Lower lobe of right lung (tissue), 2 donors: Measurements from ENCODE around the gene M1AP. TPM values are rescaled to one million over a fixed set of nuclear protein-coding genes. Genes with fewer than 3 reads are reported as not detected.

Source experiments
- ATAC-seq, 2 donors: fragments of 200-7000 bp; cut with Tn5 transposase; one replicate each; pipeline ENCODE4 v1.9.1; 2020 to 2022; ENCODE audit warnings: mild to moderate bottlenecking in 2 of 2, moderate library complexity in 2 of 2
- DNase-seq: peaks from one replicate; pipeline ENCODE4 v3.0.0-alpha.2; 2020
- H3K27ac ChIP-seq: fragments of 200-600 bp; one replicate; pipeline ENCODE4 v1.8.0; 2022
- H3K27me3 ChIP-seq: fragments of 200-600 bp; one replicate; pipeline ENCODE4 v1.8.0; 2022; ENCODE audit warnings: low read depth
- H3K36me3 ChIP-seq: fragments of 200-600 bp; one replicate; pipeline ENCODE4 v1.8.0; 2022; ENCODE audit warnings: mild to moderate bottlenecking
- H3K4me1 ChIP-seq: fragments of 200-600 bp; one replicate; pipeline ENCODE4 v1.8.0; 2022
- H3K4me3 ChIP-seq: fragments of 200-600 bp; one replicate; pipeline ENCODE4 v1.8.0; 2022; ENCODE audit warnings: mild to moderate bottlenecking
- H3K9me3 ChIP-seq: fragments of 200-600 bp; one replicate; pipeline ENCODE4 v1.8.0; 2022
- CTCF ChIP-seq: fragments of 200-600 bp; IDR thresholded peaks from one replicate; pipeline ENCODE4 v1.8.0; 2022; ENCODE audit warnings: antibody characterized with exemption, mild to moderate bottlenecking
- intact Hi-C: fragments of 100-400 bp; cut with DNase I; formaldehyde crosslinking; loops from one replicate; pipeline ENCODE4 v1.11.0; 2022
- total RNA-seq: library from RNA; stranded (reverse); fragmentation: NEBNext Ultra II Directional; extraction: Animal tissue kit (Norgen Biotek cat#: 25700); gene quantifications from one replicate; pipeline ENCODE4 v1.2.1, GENCODE V29; 2021
- donor health status: DM: no; HTN: yes; CAD: no; lungs with severe emphysema.

Gene M1AP
- total RNA-seq, 1 donor from 2014 or later: 1.8 TPM

GRCh38 chr2:74512744-74513604 lies 135.2 kb downstream of the M1AP start:
- no peak for DNase-seq
- no peak for ATAC-seq
- peaks cover 84% of the 10 kb centered on the region for H3K27me3 ChIP-seq
- TF ChIP-seq CTCF: no peak
- H3K4me1 ChIP-seq: peaks cover 36% of the 10 kb centered on the region
- no peaks in the 10 kb centered on the region for H3K36me3 ChIP-seq
- H3K9me3 ChIP-seq: no peaks in the 10 kb centered on the region
- H3K27ac ChIP-seq: no peak overlapping the region
- intact Hi-C loops: no loop called here
- no peak overlapping the region for H3K4me3 ChIP-seq

GRCh38 chr2:74511104-74511989 lies 136.8 kb downstream of the M1AP start:
- Histone ChIP-seq H3K4me1 (peaks cover 42% of the 10 kb centered on the region), H3K27me3 (peaks cover 67% of the 10 kb centered on the region), H3K4me3 (no peak overlapping the region), H3K27ac (no peak overlapping the region), H3K9me3 (no peaks in the 10 kb centered on the region), H3K36me3 (no peaks in the 10 kb centered on the region)
- no peak for ATAC-seq
- DNase-seq: no peak
- intact Hi-C loops: no loop called here
- no peak for TF ChIP-seq CTCF

- peaks cover 42% of the 10 kb centered on the region for H3K4me1 ChIP-seq
- H3K27ac ChIP-seq: no peak overlapping the region
- TF ChIP-seq CTCF: no peak
- no peak for ATAC-seq
- peaks cover 9% of the 10 kb centered on the region for H3K36me3 ChIP-seq
- no peak for DNase-seq
- no peaks in the 10 kb centered on the region for H3K9me3 ChIP-seq
- H3K27me3 ChIP-seq: peaks cover 57% of the 10 kb centered on the region
- H3K4me3 ChIP-seq: no peak overlapping the region
- intact Hi-C loops: no loop called here
These were observed 137.9 kb downstream of the M1AP start for GRCh38 chr2:74510272-74510671.

- intact Hi-C loops: no loop called here
These were observed 140.1 kb downstream of the M1AP start for GRCh38 chr2:74507926-74508520.

More at GRCh38 chr2:74507926-74508520, 140.1 kb downstream of the M1AP start:
- peak overlapping the region; percentile 99 for H3K27ac ChIP-seq
- DNase-seq: peak; percentile 59
- H3K36me3 ChIP-seq: peaks cover 16% of the 10 kb centered on the region
- H3K4me1 ChIP-seq: peaks cover 45% of the 10 kb centered on the region
- no peaks in the 10 kb centered on the region for H3K9me3 ChIP-seq
- peak overlapping the region; percentile 77 for H3K4me3 ChIP-seq
- peak; percentile 6 to 13 for ATAC-seq
- H3K27me3 ChIP-seq: peaks cover 34% of the 10 kb centered on the region
- TF ChIP-seq CTCF: no peak

Other genes with a start within 250 kb of the M1AP start
- 10.0 TPM for gene C2orf81, start 226.7 kb downstream of the M1AP start, total RNA-seq
- gene WDR54, start 226.6 kb downstream of the M1AP start, total RNA-seq: 14.5 TPM
- gene RTKN, start 206.4 kb downstream of the M1AP start, total RNA-seq: 27.5 TPM
- gene INO80B, start 193.2 kb downstream of the M1AP start, total RNA-seq: 38.4 TPM
- gene WBP1, start 189.9 kb downstream of the M1AP start, total RNA-seq: 60.1 TPM
- 50.9 TPM for gene MOGS, start 182.9 kb downstream of the M1AP start, total RNA-seq
- gene MRPL53, start 175.7 kb downstream of the M1AP start, total RNA-seq: 81.3 TPM
- 20.2 TPM for gene CCDC142, start 165.3 kb downstream of the M1AP start, total RNA-seq
- 23.0 TPM for gene TTC31, start 165.2 kb downstream of the M1AP start, total RNA-seq
- gene LBX2, start 148.7 kb downstream of the M1AP start, total RNA-seq: 1.5 TPM
- 28.4 TPM for gene PCGF1, start 140.6 kb downstream of the M1AP start, total RNA-seq
- not detected for gene TLX2, start 133.9 kb downstream of the M1AP start, total RNA-seq
- gene DQX1, start 122.1 kb downstream of the M1AP start, total RNA-seq: 0.44 TPM
- gene AUP1, start 118.6 kb downstream of the M1AP start, total RNA-seq: 122 TPM
- gene HTRA2, start 118.4 kb downstream of the M1AP start, total RNA-seq: 34.3 TPM
- gene LOXL3, start 94.4 kb downstream of the M1AP start, total RNA-seq: 12.1 TPM
- gene DOK1, start 93.6 kb downstream of the M1AP start, total RNA-seq: 38.4 TPM
- gene SEMA4F, start 5.9 kb upstream of the M1AP start, total RNA-seq: 12.0 TPM
- 86.7 TPM for gene HK2, start 185.8 kb upstream of the M1AP start, total RNA-seq